GM19023 (cell line): ENCODE measurements around the gene RBMS3.
"Not testable (repeated sequence)": the region's sequence is repeated elsewhere in the genome, so short reads cannot be mapped to it uniquely, and the experiment has no call there.

Experiments
- ATAC-seq: cut with Tn5 transposase; IDR thresholded peaks from one replicate; pipeline ENCODE4 v1.9.1; 2021; ENCODE audit warnings: mild to moderate bottlenecking, moderate library complexity; ENCODE audit not compliant: unreplicated experiment

The RBMS3 gene

GRCh38 chr3:29473481-29474170 lies 192.8 kb downstream of the RBMS3 start:
- ATAC-seq, result not testable (repeated sequence)

GRCh38 chr3:29475305-29475840 lies 194.5 kb downstream of the RBMS3 start:
- ATAC-seq, result no peak

- no peak for ATAC-seq
Measured at GRCh38 chr3:29475854-29476253, 195.0 kb downstream of the RBMS3 start.

GRCh38 chr3:29478611-29479010 lies 197.7 kb downstream of the RBMS3 start:
- no peak for ATAC-seq

- no peak for ATAC-seq
Measured at GRCh38 chr3:29481249-29481648, 200.4 kb downstream of the RBMS3 start.

GRCh38 chr3:29481969-29482767 lies 201.3 kb downstream of the RBMS3 start:
- ATAC-seq, result no peak

- no peak for ATAC-seq
Measured at GRCh38 chr3:29484633-29485032, 203.8 kb downstream of the RBMS3 start.

GRCh38 chr3:29486096-29486495 lies 205.2 kb downstream of the RBMS3 start:
- ATAC-seq, result no peak

GRCh38 chr3:29486917-29487316 lies 206.0 kb downstream of the RBMS3 start:
- ATAC-seq, result no peak

GRCh38 chr3:29488922-29489321 lies 208.1 kb downstream of the RBMS3 start:
- no peak for ATAC-seq

- no peak for ATAC-seq
Measured at GRCh38 chr3:29493109-29493508, 212.2 kb downstream of the RBMS3 start.

- ATAC-seq, result no peak
Measured at GRCh38 chr3:29494305-29495036, 213.6 kb downstream of the RBMS3 start.

GRCh38 chr3:29497282-29497681 lies 216.4 kb downstream of the RBMS3 start:
- ATAC-seq, result no peak

- no peak for ATAC-seq
Measured at GRCh38 chr3:29502771-29503170, 221.9 kb downstream of the RBMS3 start.

- no peak for ATAC-seq
Measured at GRCh38 chr3:29503314-29503713, 222.4 kb downstream of the RBMS3 start.

- ATAC-seq, result no peak
Measured at GRCh38 chr3:29503958-29504357, 223.1 kb downstream of the RBMS3 start.

- no peak for ATAC-seq
Measured at GRCh38 chr3:29506502-29506901, 225.6 kb downstream of the RBMS3 start.

- no peak for ATAC-seq
Measured at GRCh38 chr3:29511701-29512100, 230.8 kb downstream of the RBMS3 start.

GRCh38 chr3:29512641-29513040 lies 231.8 kb downstream of the RBMS3 start:
- ATAC-seq, result no peak

GRCh38 chr3:29513236-29513635 lies 232.4 kb downstream of the RBMS3 start:
- no peak for ATAC-seq

GRCh38 chr3:29514170-29514569 lies 233.3 kb downstream of the RBMS3 start:
- no peak for ATAC-seq
